Islet of Langerhans (tissue), 1 donor: ENCODE data around the gene MSH2.
"Not testable (repeated sequence)": the region's sequence is repeated elsewhere in the genome, so short reads cannot be mapped to it uniquely, and the experiment has no call there.

Experiments used
- FAIRE-seq: peaks from one replicate; lab custom pipeline; 2011; peaks lifted over from hg19 to GRCh38; lab: Jason Lieb, UNC

The MSH2 gene

DNA sequence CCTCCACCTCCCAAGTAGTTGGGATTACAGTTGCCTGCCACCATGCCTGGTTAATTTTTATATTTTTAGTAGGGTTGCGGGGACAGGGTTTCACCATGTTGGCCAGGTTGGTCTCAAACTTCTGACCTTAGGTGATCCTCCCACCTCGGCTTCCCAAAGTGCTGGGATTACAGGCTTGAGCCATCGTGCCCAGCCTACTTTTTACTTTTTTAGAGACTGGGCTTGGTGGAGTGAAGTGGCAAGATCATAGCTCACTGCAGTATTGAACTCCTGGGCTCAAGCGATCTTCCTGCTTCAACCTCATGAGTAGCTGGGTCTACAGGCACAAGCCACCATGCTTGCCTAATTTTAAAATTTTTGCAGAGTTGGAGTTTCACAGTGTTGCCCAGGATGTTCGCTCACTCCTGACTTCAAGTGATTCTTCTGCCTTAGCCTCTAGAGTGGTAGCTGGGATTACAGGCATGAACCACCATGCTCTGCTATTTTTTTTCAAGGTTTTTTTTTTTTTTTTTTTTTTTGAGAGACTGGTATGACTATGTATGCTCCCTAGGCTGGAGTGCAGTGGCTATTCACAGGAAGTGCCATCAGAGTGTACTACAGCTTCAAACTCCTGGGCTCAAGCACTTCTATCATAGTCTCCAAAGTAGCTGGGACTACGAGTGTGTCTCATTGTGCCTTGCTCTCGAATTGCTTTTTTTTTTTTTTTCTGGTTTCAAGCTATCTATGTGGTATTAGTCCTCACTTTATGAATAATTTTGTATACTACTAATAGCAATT, 11.9 kb downstream of the MSH2 start:
- no peak for FAIRE-seq

DNA sequence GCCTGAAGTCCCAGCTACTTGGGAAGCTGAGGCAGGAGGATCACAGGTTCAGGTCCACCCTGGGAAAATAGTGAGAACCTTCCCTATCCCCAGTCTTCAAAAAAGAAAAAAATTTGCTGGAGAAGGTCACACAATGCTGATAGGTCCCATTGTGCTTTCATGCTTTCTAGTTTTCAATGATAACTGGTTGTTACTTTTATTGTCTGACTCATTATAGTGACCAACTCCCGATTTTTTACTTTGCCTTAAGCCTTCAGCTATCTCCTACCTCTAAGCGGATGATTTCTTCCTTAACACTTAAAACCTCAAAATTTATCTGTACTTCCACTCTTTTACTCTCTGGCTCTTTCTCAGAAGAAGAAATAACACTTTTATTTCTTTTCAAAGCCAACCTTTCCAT, 17.3 kb downstream of the MSH2 start:
- no peak for FAIRE-seq

- not testable (repeated sequence) for FAIRE-seq
Observed at GRCh38 chr2:47420683-47421082, 17.7 kb downstream of the MSH2 start.

DNA sequence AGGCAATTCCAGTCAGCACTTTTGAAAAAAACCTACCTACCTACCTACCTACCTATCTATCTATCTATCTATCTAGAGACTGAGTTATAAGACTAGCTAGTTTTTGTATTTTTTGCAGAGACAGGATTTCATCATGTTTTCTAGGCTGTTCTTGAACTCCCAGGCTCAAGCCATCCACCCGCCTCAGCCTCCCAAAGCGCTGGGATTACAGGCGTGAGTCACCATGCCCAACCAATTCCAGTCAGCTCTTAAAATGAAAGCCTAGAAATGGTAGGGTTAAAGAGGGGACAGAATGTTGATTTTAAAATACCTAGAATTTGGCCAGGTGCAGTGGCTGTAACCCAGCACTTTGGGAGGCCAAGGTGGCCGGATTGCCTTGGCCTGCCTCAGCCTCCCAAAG, 19.1 kb downstream of the MSH2 start:
- FAIRE-seq, result no peak

DNA sequence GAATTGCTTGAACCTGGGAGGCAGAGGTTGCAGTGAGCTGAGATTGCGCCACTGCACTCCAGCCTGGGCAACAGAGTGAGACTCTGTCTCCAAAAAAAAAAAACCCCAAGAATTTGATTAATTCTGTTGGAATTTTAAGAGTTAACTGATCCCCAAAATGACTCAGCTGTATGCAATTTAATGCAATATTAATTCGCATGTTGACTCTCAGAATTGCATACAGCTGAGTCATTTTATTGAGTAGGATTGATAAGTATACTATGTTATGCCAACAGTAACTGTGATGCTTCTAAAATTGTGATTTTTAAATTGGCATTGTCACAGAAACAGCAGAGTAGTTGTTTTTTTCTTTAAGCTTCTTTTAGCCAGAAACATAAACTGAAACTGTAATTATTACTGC, 19.6 kb downstream of the MSH2 start:
- FAIRE-seq, result no peak

DNA sequence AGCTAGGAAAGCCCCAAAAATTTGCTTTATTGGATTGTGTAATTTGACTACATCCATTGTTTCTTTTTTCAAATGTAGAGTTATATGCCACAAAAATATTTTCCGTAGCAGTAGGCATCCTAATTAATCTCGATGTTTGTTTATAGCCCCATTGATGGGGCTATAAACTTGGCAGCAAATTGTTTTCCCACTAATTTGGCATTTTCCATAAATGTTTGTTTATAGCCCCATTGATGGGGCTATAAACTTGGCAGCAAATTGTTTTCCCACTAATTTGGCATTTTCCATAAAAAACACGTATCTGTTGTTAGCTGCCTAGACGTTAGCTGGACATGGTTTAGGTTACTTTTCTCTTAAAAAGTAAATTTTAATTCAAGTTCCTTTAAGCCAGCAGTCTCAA, 23.8 kb downstream of the MSH2 start:
- no peak for FAIRE-seq

DNA sequence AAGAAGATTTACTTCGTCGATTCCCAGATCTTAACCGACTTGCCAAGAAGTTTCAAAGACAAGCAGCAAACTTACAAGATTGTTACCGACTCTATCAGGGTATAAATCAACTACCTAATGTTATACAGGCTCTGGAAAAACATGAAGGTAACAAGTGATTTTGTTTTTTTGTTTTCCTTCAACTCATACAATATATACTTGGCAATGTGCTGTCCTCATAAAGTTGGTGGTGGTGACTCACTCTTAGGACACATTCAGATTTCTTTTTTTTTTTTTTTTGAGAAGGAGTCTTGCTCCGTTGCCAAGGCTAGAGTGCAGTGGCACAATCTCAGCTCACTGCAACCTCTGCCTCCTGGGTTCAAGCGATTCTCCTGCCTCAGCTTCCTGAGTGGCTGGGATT, 26.8 kb downstream of the MSH2 start:
- no peak for FAIRE-seq

GRCh38 chr2:47433006-47433405, 30.1 kb downstream of the MSH2 start:
- FAIRE-seq, result not testable (repeated sequence)

DNA sequence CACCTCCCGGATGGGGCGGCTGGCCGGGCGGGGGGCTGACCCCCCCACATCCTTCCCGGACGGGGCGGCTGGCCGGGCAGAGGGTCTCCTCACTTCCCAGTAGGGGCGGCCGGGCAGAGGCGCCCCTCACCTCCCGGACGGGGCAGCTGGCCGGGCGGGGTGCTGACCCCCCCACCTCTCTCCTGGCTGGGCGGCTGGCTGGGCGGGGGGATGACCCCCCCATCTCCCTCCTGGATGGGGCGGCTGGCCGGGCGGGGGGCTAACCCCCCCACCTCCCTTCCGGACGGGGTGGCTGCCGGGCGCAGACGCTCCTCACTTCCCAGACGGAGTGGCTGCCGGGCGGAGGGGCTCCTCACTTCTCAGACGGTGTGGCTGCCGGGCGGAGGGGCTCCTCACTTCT, 30.5 kb downstream of the MSH2 start:
- not testable (repeated sequence) for FAIRE-seq

- FAIRE-seq, result peak; percentile 93
Observed at GRCh38 chr2:47437287-47437686, 34.3 kb downstream of the MSH2 start.

GRCh38 chr2:47438106-47438505, 35.1 kb downstream of the MSH2 start:
- no peak for FAIRE-seq

DNA sequence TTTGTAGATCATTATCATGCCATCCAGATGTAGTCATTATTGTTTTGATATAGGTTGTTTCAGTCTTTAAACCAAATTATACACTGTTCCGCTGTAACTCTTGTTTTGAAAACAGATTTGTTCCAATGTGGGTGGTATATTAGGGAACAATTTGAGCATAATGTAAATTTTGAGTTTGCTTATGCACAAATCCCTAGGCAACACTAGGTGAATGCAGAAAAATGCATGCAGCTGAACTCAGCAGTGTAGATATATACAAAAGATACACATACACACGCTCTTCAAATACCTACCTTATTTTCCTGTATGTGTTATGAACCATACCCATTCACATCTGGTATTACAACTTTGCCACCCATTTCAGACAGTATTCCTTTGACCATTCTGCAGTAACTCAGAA, 35.8 kb downstream of the MSH2 start:
- no peak for FAIRE-seq

- no peak for FAIRE-seq
Observed at GRCh38 chr2:47451790-47452189, 48.8 kb downstream of the MSH2 start.

DNA sequence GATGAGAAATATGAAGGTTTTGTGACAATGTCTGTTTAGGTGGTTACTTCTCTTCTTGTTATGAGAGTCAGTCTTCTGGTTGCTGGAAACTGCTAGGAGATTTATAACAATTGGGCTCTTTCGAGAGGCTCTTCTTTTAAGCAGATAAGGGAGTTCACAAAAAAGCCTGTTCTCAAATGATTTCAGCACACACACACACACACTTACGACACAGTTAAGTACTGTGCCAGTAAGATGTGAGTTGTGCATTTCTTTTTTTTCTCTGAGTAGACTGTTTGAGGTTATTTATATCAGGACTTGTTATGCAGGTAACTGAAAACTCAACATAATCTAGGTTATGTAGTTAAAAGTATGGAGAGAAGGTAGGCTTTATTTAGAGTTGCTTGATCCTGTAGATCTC, 49.8 kb downstream of the MSH2 start:
- FAIRE-seq, result no peak

DNA sequence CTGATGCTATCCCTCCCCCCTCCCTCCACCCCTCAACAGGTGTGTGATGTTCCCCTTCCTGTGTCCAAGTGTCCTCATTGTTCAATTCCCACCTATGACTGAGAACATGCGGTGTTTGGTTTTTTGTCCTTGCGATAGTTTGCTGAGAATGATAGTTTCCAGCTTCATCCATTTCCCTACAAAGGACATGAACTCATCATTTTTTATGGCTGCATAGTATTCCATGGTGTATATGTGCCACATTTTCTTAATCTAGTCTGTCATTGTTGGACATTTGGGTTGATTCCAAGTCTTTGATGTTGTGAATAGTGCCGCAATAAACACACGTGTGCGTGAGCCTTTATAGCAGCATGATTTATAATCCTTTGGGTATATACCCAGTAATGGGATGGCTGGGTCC, 51.9 kb downstream of the MSH2 start:
- FAIRE-seq, result not testable (repeated sequence)

DNA sequence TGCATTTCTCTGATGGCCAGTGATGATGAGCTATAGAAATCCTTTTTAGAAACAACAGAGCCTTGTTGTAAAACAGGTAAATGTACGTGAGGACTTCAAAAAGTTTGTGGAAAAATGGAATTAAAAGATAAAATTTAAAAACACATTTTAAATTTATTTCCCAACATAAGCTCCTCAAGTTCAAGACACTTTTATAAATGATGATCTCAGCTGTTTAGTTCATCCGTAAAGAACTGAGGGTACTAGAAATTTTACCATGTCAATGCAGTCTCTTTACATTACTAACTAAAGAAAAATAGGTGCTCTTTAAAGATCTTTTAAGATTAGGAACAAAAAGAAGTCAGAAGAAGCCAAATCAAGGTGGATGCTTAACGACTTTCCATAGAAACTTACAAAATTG, 52.5 kb downstream of the MSH2 start:
- FAIRE-seq, result no peak

DNA sequence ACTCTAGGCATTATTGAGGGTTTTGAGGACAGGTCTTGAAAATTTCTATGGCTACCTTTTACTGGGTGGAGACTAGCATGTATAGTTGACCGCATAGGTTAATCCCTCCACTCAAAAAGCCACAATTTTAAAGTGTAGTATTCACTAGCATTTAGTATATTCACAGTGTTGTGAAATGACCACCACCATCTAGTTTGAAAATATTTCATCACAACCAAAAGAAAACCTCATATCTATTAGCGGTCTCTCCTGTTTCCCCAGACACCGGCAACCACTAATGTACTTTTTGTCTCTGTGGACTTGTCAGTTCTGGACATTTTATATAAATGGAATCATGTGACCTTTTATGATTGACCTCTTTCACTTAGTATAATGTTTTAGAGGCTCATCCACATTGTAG, 53.9 kb downstream of the MSH2 start:
- no peak for FAIRE-seq

GRCh38 chr2:47457268-47457667, 54.3 kb downstream of the MSH2 start:
- no peak for FAIRE-seq

- no peak for FAIRE-seq
Observed at GRCh38 chr2:47459021-47459420, 56.1 kb downstream of the MSH2 start.

DNA sequence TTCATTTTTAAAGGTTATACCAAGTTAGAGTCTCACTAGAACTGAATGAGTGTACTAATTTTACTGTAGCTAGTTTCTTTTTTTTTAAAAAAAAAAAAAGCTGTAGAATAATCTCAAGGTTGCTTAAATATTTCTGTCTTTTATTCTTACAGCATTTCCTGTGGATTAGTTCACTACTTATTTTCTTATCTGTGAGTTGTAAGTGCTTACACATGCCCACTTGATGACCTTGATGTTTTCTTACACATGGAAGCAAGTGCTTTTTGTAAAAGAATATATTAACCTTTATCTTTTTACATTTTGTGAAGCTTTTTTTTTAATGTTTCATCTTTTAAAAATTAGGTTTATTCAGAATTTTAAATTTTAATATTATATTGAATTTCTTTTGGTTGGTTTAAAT, 57.8 kb downstream of the MSH2 start:
- no peak for FAIRE-seq

DNA sequence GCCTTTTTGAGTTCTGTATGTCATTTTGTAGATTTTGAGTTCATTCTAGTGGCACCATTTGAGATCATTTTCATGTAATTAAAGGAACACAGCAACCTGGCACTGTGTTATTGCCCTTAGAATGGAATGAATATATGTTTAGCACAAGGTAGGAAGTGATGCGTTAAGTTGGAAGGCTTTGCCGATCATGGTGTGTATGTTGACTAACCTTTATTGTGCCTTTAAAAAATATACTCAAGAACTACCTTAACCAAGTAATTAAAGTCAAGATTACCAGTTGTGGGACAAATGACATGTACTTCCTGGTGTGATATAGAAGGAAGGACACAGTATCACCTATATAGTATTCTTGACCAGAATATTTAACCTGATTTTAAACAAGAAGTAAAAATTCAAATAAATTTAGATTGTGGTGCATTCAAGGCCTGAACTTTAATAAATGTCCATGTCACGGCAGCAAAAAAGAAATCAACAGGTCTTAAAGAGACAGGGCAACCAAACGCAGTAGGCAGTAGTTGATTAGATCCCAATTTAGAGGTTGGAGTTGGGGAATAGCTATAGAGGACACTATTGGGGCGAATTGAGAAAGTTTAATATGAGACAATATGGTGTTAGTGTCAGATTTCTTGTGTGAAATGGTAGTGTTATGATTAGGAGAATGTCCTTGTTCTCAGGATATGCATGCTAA, 68.6 kb downstream of the MSH2 start:
- no peak for FAIRE-seq

- FAIRE-seq, result no peak
Observed at GRCh38 chr2:47479863-47480262, 76.9 kb downstream of the MSH2 start.

- no peak for FAIRE-seq
Observed at GRCh38 chr2:47483191-47483590, 80.2 kb downstream of the MSH2 start.

DNA sequence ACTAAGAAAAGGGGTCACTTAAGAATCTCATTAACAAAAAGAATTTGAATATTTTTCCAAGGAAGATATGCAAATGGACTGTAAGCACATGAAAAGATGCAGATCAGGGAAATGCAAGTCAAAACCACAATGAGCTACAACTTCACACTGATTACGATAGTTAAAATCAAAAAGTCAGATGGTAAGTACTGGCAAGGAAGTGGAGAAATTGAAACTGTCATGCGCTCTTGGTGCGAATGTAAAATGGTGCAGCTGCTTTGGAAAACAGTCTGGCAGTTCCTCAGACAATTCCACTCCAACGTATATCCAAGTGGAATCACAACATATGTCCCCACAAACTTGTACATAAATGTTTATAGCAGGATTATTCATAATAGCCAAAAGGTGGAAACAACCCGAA, 81.4 kb downstream of the MSH2 start:
- FAIRE-seq, result no peak
